IMR-90 (cell line): Measurements from ENCODE around the gene STX8. TPM values are rescaled to one million over a fixed set of nuclear protein-coding genes. Genes with fewer than 3 reads are reported as not detected.

ENCODE experiments used
- ATAC-seq: fragments of 200-7000 bp; cut with Tn5 transposase; 2 replicates; pipeline ENCODE4 v1.9.1; 2020; ENCODE audit warnings: low read depth, mild to moderate bottlenecking, moderate library complexity
- BruUV-seq: library from RNA; stranded (reverse); fragments of 400-500 nt; replicated peaks from 2 replicates; lab custom pipeline; 2021; lab: Mats Ljungman, UMichigan
- CTCF ChIA-PET: fragments of 300-600 bp; formaldehyde crosslinking; extraction: SDS; loops from one replicate; lab custom pipeline; 2021; ENCODE audit warnings: antibody characterized with exemption; lab: Yijun Ruan, JAX
- POLR2A ChIA-PET: fragments of 300-600 bp; sonication (Branson Sonifier 250); formaldehyde crosslinking; loops from one replicate; lab custom pipeline; 2022; ENCODE audit warnings: antibody characterized with exemption; ENCODE audit not compliant: unreplicated experiment; lab: Charles Lee
- DNase-seq: peaks from one replicate; pipeline ENCODE4 v3.0.0; 2013
- H2AFZ ChIP-seq: replicated peaks from 2 replicates; pipeline ENCODE3; 2013; ENCODE audit warnings: low read length, mild to moderate bottlenecking; ENCODE audit not compliant: poor library complexity
- H2AK5ac ChIP-seq: 2 replicates; pipeline ENCODE4 v1.6.1; 2013; ENCODE audit warnings: low read depth, low read length, inconsistent platforms
- H2AK9ac ChIP-seq: replicated peaks from 2 replicates; pipeline ENCODE3; 2013; ENCODE audit warnings: mild to moderate bottlenecking, low read depth, low read length, moderate library complexity; ENCODE audit not compliant: poor library complexity
- H2BK120ac ChIP-seq: 2 replicates; pipeline ENCODE4 v1.6.1; 2013; ENCODE audit warnings: low read depth, low read length, inconsistent platforms
- H2BK15ac ChIP-seq: 3 replicates; pipeline ENCODE4 v1.6.1; 2013; ENCODE audit warnings: low read depth, low read length, inconsistent platforms
- H2BK20ac ChIP-seq: 2 replicates; pipeline ENCODE4 v1.6.1; 2013; ENCODE audit warnings: low read depth, mild to moderate bottlenecking, inconsistent platforms, low read length, moderate library complexity
- H2BK5ac ChIP-seq: 2 replicates; pipeline ENCODE4 v1.6.1; 2013; ENCODE audit warnings: mild to moderate bottlenecking, low read depth, low read length, inconsistent platforms; ENCODE audit not compliant: poor library complexity, severe bottlenecking
- H3K14ac ChIP-seq: replicated peaks from 2 replicates; pipeline ENCODE4 v1.6.1; 2013; ENCODE audit warnings: low read depth, low read length, inconsistent platforms
- H3K18ac ChIP-seq: 2 replicates; pipeline ENCODE4 v1.6.1; 2013; ENCODE audit warnings: low read depth, low read length, control low read depth
- H3K23ac ChIP-seq: 2 replicates; pipeline ENCODE4 v1.6.1; 2013; ENCODE audit warnings: low read depth, low read length, inconsistent platforms
- H3K27ac ChIP-seq: 2 replicates; pipeline ENCODE4 v1.5.1; 2013; ENCODE audit warnings: mild to moderate bottlenecking, control low read depth, low read length; ENCODE audit not compliant: insufficient read depth
- H3K27me3 ChIP-seq: 2 replicates; pipeline ENCODE4 v1.6.1; 2013; ENCODE audit warnings: low read length; ENCODE audit not compliant: control insufficient read depth, insufficient read depth
- H3K36me3 ChIP-seq: 2 replicates; pipeline ENCODE4 v1.6.1; 2013; ENCODE audit warnings: low read length, mixed read lengths; ENCODE audit not compliant: control insufficient read depth, insufficient read depth
- H3K4ac ChIP-seq: 2 replicates; pipeline ENCODE4 v1.6.1; 2013; ENCODE audit warnings: low read depth, low read length, inconsistent platforms
- H3K4me1 ChIP-seq: 2 replicates; pipeline ENCODE4 v1.6.1; 2013; ENCODE audit warnings: low read length, mixed read lengths; ENCODE audit not compliant: control insufficient read depth, insufficient read depth
- H3K4me2 ChIP-seq: 2 replicates; pipeline ENCODE4 v1.6.1; 2013; ENCODE audit warnings: low read depth, mild to moderate bottlenecking, control low read depth, low read length, moderate library complexity
- H3K4me3 ChIP-seq: 2 replicates; pipeline ENCODE4 v1.5.1; 2013; ENCODE audit warnings: low read depth, mild to moderate bottlenecking, control low read depth, low read length, moderate library complexity; ENCODE audit not compliant: insufficient read depth
- H3K56ac ChIP-seq: 2 replicates; pipeline ENCODE4 v1.6.1; 2013; ENCODE audit warnings: low read length, inconsistent platforms; ENCODE audit not compliant: insufficient read depth; ENCODE audit errors: extremely low read depth
- H3K79me1 ChIP-seq, 2 experiments: 2 replicates each; pipeline ENCODE4 v1.6.1; 2013; ENCODE audit warnings: low read length in 2 of 2, inconsistent platforms in 1 of 2, low read depth in 1 of 2
- H3K9ac ChIP-seq: 2 replicates; pipeline ENCODE4 v1.6.1; 2013; ENCODE audit warnings: low read depth, low read length, control low read depth
- H3K9me1 ChIP-seq: 2 replicates; pipeline ENCODE4 v1.6.1; 2013; ENCODE audit warnings: low read length, inconsistent platforms; ENCODE audit not compliant: insufficient read depth
- H3K9me3 ChIP-seq: 2 replicates; pipeline ENCODE4 v1.6.1; 2013; ENCODE audit warnings: low read length; ENCODE audit not compliant: control insufficient read depth, insufficient read depth
- H4K20me1 ChIP-seq: 2 replicates; pipeline ENCODE4 v1.6.1; 2013; ENCODE audit warnings: low read length, inconsistent platforms; ENCODE audit not compliant: insufficient read depth
- H4K5ac ChIP-seq: 2 replicates; pipeline ENCODE4 v1.6.1; 2013; ENCODE audit warnings: mild to moderate bottlenecking, low read depth, low read length, control low read depth
- H4K8ac ChIP-seq, 2 experiments: 2 replicates each; pipeline ENCODE4 v1.6.1; 2013; ENCODE audit warnings: low read depth in 2 of 2, low read length in 2 of 2, control low read depth in 1 of 2, inconsistent platforms in 1 of 2
- H4K91ac ChIP-seq: 2 replicates; pipeline ENCODE4 v1.6.1; 2013; ENCODE audit warnings: low read depth, low read length, inconsistent platforms; ENCODE audit not compliant: insufficient read depth
- MAZ ChIP-seq: IDR thresholded peaks from 2 replicates; pipeline ENCODE4 v1.6.1; 2012; ENCODE audit warnings: low read depth, mild to moderate bottlenecking, low read length, improper control_type of control experiment, moderate library complexity, borderline replicate concordance
- NFE2L2 ChIP-seq: fragments of 150-350 bp; IDR thresholded peaks from 2 replicates; pipeline ENCODE4 v1.6.1; 2016; ENCODE audit warnings: low read depth, mild to moderate bottlenecking, low read length
- RCOR1 ChIP-seq: IDR thresholded peaks from 2 replicates; pipeline ENCODE4 v1.6.1; 2012; ENCODE audit warnings: mild to moderate bottlenecking, low read length, improper control_type of control experiment; ENCODE audit not compliant: insufficient replicate concordance
- WGBS, 2 experiments: methylation state at CpG; one replicate each; pipeline versions ENCODE4 v1.1.5 to v1.1.7; 2013; ENCODE audit warnings: missing lambda C conversion rate in 2 of 2; ENCODE audit not compliant: insufficient read length in 1 of 2; ENCODE audit errors: extremely low coverage in 2 of 2; 5-methylcytosine and 5-hydroxymethylcytosine counted together
- dilution Hi-C: fragments of 300-500 bp; cut with HindIII; formaldehyde crosslinking; loops from one replicate; pipeline ENCODE4 v1.14.3; 2018; ENCODE audit warnings: low sequenced_read_pairs; ENCODE audit not compliant: unreplicated experiment
- in situ Hi-C: fragments of 300-500 bp; cut with MboI; formaldehyde crosslinking; loops from 3 replicates; pipeline ENCODE4 v1.14.3; 2019; ENCODE audit warnings: low sequenced_read_pairs, inconsistent platforms, mixed read lengths
- intact Hi-C: fragments of 100-400 bp; cut with micrococcal nuclease; formaldehyde crosslinking; loops from 2 replicates; pipeline ENCODE4 v1.10.0; 2022
- polyA plus RNA-seq, 3 experiments: library from polyadenylated mRNA; depleted of rRNA; stranded (reverse); fragments of >200 nt; gene quantifications; 2 replicates each; pipeline ENCODE4 v1.2.3, GENCODE V29; 2012; ENCODE audit warnings: low replicate concordance in 1 of 3
- total RNA-seq: library from RNA; depleted of rRNA; stranded (reverse); fragments of >200 nt; gene quantifications from 2 replicates; pipeline ENCODE4 v1.2.3, GENCODE V29; 2012
- TF ChIP-seq, protein P1 (sequence below): conservative IDR thresholded peaks from 2 replicates; pipeline ENCODE4 v1.5.1; 2012; ENCODE audit warnings: mild to moderate bottlenecking, low read depth, low read length, improper control_type of control experiment

STX8 gene
- total and polyA plus RNA-seq, 2 of the 4 experiments (the other 2 are of a cell fraction), result 26.5 to 47.0 TPM

DNA sequence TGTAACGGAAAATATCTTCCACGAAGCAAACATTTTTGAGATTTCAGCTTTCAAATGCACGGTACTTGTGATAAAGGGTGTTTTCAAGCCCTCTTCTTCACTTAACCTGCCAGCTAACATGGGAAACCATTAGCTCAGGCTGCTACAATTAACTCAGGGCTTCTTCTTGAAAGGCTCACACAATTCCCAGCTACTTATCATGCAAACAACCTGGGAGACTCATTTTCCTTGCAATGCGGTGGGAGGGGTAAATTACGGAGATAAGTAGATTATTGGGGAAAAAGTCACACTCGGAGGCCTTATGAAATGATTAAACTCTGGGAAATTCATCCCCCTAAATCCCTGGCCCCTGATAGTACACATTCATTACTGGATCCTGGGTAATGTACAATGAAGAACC is 266.4 kb downstream of the STX8 start:
- Histone ChIP-seq H4K5ac (no peak overlapping the region), H3K9ac (no peak overlapping the region), H3K4ac (no peak overlapping the region), H2BK20ac (no peak overlapping the region), H3K27me3 (no peaks in the 10 kb centered on the region), H4K91ac (no peak overlapping the region), H3K56ac (no peak overlapping the region), H3K4me1 (no peaks in the 10 kb centered on the region; the same call in none of the 2 replicates), H3K4me2 (no peak overlapping the region), H3K23ac (no peak overlapping the region), H2AFZ (no peak overlapping the region), H2AK9ac (no peak overlapping the region), H3K9me1 (no peaks in the 10 kb centered on the region), H2BK120ac (no peak overlapping the region), H3K18ac (no peak overlapping the region), H3K4me3 (no peak overlapping the region), H3K79me1 (no peaks in the 10 kb centered on the region), H2BK5ac (no peak overlapping the region), H3K9me3 (no peaks in the 10 kb centered on the region), H4K8ac (no peak overlapping the region), H4K20me1 (no peaks in the 10 kb centered on the region), H2BK15ac (no peak overlapping the region), H3K27ac (no peak overlapping the region), H3K36me3 (no peaks in the 10 kb centered on the region), H3K14ac (no peak overlapping the region), H2AK5ac (no peak overlapping the region)
- dilution Hi-C loops, result no loop called here
- ChIA-PET CTCF (no interaction called here), POLR2A (interaction anchor here (0.6 kb wide), 1 partner anchor 34 kb away, joined by 9 read pairs; no protein-coding TSS in a partner anchor)
- DNase-seq (no peak), ATAC-seq (no peak)
- no TSS peak for BruUV-seq
- in situ Hi-C loops, result no loop called here
- no CpG with 5 or more reads among the region's 6 CpGs for WGBS, 2 experiments
- intact Hi-C loops, result loop anchor here (10.0 kb wide), 1 partner anchor 76 kb away; no protein-coding TSS in a partner anchor
- TF ChIP-seq NFE2L2 (no peak), RCOR1 (no peak), MAZ (no peak)
- TF ChIP-seq, protein P1, sequence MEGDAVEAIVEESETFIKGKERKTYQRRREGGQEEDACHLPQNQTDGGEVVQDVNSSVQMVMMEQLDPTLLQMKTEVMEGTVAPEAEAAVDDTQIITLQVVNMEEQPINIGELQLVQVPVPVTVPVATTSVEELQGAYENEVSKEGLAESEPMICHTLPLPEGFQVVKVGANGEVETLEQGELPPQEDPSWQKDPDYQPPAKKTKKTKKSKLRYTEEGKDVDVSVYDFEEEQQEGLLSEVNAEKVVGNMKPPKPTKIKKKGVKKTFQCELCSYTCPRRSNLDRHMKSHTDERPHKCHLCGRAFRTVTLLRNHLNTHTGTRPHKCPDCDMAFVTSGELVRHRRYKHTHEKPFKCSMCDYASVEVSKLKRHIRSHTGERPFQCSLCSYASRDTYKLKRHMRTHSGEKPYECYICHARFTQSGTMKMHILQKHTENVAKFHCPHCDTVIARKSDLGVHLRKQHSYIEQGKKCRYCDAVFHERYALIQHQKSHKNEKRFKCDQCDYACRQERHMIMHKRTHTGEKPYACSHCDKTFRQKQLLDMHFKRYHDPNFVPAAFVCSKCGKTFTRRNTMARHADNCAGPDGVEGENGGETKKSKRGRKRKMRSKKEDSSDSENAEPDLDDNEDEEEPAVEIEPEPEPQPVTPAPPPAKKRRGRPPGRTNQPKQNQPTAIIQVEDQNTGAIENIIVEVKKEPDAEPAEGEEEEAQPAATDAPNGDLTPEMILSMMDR, result no peak
